ENCODE data around the gene ARRDC4. TPM values are rescaled to one million over a fixed set of nuclear protein-coding genes. Genes with fewer than 3 reads are reported as not detected.

The ARRDC4 gene
- total and polyA plus RNA-seq, 9 of the 15 experiments (the other 6 are each of a cell fraction or from before 2014, with no cell fraction given), result 4.3 to 16.1 (median 14.4) TPM

GRCh38 chr15:97960364-97961066 is at the start of gene ARRDC4 (continued):
- TF ChIP-seq TSHZ1 (CRISPR knock-in tag; IDR thresholded peaks at IDR 0.05) (no peak), ZNF124 (CRISPR knock-in tag; IDR thresholded peaks at IDR 0.05) (no peak), ZNF384 (IDR thresholded peaks at IDR 0.05; ENCODE audit: low read depth, low read length) (no peak), RBM39 (optimal IDR thresholded peaks at IDR 0.05; ENCODE audit: low read depth, low read length) (no peak), IRF2 (CRISPR knock-in tag; IDR thresholded peaks at IDR 0.05) (no peak), ZNF830 (CRISPR knock-in tag; IDR thresholded peaks at IDR 0.05) (no peak), TFAM (CRISPR knock-in tag; conservative IDR thresholded peaks at IDR 0.05) (no peak), RUNX1 (IDR thresholded peaks at IDR 0.05; ENCODE audit: low read depth) (no peak), GTF2E2 (tag; IDR thresholded peaks at IDR 0.05) (no peak), KDM1A (IDR thresholded peaks at IDR 0.05) (no peak), TCF7 (IDR thresholded peaks at IDR 0.05; ENCODE audit: borderline replicate concordance) (no peak), SRF (CRISPR knock-in tag; IDR thresholded peaks at IDR 0.05) (peak in 1 of 2 experiments; percentile 7; a peak in 1 of 4 replicates), HES1 (IDR thresholded peaks at IDR 0.05; ENCODE audit: low read depth) (no peak), ZBTB33 (CRISPR knock-in tag; IDR thresholded peaks at IDR 0.05) (no peak), STAT6 (CRISPR knock-in tag; IDR thresholded peaks at IDR 0.05) (no peak), ELF2 (CRISPR knock-in tag; IDR thresholded peaks at IDR 0.05) (no peak), GATAD2B (IDR thresholded peaks at IDR 0.05; ENCODE audit: borderline replicate concordance) (peak; percentile 86), SMAD4 (CRISPR knock-in tag; conservative IDR thresholded peaks at IDR 0.05) (peak; percentile 17; the same call in 1 of the 2 replicates), E2F4 (CRISPR knock-in tag; IDR thresholded peaks at IDR 0.05; ENCODE audit: low read depth) (no peak)
